Bone marrow (tissue), 2 donors: Measurements from ENCODE around the gene EIF2AK3.
"Not testable (repeated sequence)": the region's sequence is repeated elsewhere in the genome, so short reads cannot be mapped to it uniquely, and the experiment has no call there.

Experiments
- DNase-seq, 2 donors: peaks; one replicate each; lab custom pipeline; 2025; lab: John Stamatoyannopoulos, UW

The EIF2AK3 gene

DNA sequence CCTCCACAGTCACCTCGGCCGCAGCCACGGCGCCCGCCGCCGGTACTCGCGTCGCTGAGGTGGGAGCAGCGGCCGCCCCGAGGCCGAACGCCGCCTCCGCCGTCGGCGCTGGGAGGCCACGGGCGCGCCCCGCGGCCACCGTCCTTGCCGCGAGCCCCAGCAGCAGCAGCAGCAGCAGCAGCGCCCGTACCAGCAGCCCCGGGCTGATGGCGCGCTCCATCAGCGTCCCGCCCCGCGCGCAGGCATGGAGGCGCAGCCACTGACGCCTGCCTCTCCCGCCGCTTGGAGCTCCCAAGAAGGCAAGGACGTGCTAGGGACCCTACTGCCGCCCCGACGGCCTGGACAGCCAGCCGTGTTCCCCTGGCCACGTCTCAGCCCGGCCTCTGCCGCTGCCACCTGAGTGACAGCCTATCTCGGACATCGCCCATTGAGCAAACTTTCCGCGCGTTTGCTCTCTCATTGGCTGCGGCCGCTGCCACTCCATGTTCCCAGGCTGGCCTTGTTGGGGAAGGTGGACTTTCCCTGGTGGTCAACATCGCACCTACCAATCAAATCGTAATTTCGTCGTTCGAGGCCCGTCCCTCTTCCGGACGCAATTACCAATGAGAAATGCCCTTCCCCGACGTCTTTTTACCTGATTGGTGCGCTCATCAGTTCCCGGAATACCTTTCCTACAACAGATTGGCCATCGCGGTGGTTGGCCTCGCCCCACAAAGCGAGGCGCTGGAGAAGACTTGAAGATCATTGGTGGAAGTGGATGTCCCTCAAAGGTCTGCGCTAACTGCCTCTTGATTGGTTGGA, at the start of gene EIF2AK3:
EIF2AK3 (minus strand) TSS at position 410 of the 801 bp plus-strand sequence; CDS start at position 220, 190 bp downstream.
- DNase-seq = peak; percentile 88 to 99

DNA sequence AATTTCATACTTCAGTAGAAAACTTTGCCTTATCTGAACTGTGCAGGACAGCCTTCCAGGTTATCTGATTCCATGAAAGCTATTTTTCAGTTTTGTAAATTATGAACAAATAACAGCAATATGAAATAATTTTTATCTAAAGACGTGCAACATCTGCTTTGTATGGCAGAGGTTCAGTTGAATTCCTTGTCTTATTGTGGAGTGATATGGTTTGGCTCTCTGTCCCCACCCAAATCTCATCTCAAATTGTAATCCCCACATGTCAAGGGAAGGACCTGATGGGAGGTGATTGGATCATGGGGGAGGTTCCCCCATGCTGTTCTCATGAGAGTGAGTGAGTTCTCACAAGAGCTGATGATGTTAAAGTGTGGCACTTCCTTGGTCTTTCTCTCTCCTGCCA, 46.1 kb upstream of the EIF2AK3 start:
- DNase-seq = no peak

DNA sequence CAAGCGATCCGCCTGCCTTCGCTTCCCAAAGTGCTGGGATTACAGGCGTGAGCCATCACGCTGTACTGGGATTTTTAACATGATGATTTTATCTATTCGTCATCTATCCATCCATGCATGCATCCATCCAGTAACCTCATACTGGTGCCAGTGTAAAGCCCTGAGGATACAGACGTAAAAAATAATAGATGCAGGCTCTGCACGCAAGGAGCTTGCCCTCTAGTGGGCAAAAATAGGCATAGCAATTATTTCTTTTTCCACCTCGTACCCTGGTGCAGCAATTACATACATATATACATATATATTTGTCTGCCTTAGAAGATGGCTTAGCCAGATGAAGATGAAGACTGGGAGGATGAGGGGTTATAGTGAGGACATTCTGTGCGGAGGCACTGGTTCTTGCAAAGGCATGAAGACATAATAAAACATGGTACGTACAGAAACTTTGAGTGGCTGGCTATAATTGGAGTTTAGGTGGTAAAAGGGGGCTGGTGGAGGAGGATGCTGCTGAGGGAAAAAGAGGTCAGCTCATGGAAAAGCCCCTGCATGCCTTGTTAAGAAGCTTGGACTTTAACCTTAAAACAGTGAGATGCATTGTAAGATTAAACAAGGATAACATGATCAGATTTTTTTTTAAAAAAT, 44.6 kb upstream of the EIF2AK3 start:
- peak in 1 of 2 donors; percentile 8 for DNase-seq

DNA sequence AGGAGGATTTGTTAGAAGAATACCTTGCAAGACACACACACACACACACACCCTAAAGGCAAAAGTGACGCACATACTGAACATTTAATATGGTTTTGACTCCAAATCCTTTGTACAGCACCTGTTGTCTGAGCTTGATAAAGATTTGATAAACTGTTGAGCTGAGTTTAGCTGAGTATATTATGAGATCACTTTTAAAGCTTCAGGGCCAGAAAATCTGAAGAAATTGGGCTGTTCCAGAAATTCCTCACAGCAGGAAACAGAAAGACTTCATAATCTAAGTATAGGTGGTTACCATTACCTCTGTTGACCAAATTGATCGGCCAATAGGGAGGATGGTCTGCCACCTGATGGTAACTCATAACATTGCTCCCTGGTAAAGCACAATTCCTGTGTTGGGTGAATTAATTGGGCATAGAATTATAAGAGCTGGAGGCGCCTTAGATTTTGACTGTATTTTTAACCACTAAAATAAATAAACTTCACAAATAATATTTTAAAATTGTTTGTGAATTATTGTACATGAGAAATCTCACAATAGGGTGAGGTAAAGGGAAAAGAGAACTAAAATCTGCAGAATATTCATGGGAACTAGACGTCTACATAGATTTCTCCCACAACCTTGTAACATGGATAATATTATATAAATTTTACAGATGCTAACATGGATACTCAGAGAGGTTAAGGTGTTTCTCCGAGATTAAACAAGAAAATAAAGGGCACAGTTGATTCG, 42.4 kb upstream of the EIF2AK3 start:
- no peak for DNase-seq

DNA sequence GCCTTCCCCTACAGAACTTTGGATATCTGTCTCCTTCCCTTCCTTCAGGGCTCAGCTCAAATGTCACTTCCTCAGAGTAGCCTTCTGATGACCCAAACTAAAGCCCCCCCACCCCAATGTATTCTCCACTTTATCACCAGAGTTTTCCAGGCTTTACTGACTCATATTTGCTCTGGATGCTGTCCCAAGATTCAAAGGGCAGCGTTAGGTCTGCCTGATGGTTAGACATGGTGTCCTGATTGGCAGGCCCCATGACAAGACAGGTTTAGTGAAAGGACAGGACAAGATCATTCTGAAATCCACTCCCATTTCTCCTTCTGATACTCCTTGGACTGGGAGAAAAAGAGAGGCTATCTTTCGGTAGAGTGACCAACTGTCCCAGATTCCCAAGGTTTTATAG, 41.6 kb upstream of the EIF2AK3 start:
- no peak for DNase-seq

DNA sequence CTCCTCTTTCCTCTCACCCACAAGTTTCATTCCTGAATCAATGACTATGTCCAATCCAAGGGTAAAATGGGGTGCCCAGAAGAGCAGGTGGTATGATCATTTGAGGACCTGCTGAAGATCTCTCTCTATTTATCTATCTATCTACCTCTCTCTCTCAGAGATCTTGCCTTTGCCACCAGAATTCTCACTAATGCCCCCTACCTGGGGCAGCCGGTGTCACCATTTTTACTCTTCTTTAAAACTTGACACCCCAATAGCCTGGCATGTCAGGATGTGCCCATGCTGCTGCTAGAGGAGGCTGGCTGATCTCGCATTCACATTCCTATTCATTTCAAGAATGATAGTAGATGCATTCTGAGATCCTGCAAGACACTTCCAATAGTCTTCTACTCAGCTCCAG, 40.0 kb upstream of the EIF2AK3 start:
- no peak for DNase-seq

DNA sequence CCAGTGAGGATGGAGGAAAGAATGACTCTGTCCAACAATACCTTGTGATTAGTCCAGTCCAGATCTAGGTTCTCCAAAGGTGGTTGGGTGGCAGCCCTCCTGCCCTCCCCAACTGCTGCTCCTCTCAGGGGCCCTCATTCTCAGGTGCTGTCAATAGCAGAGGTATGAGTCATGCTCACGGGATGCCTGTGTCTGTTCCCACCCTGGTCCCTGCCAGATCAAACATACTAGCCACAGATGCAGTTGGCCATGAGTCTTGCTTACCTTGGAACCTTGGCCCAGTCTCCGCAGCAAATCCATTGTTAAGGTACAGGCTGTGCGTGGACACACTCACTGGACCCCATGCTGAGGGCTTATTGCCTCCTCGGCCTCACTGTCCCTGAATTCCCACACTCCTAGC, 39.3 kb upstream of the EIF2AK3 start:
- DNase-seq = no peak

DNA sequence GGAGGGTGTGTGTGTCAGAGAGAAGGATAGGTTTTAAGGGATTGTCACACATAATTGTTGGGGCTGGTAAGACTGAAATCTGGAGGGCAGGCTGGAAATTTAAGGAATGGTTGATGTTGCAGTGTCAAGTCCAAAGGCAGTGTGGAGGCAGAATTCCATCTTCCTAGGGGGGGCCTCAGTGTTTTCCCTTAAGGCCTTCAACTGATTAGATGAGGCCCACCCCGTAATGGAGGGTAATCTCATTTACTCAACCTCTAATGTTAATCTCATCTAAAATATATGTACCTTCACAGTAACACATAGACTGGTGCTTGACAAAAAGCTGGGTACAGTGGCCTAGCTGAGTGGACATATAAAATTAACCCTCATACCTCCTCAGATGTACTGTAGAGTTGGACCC, 33.4 kb upstream of the EIF2AK3 start:
- DNase-seq = no peak

DNA sequence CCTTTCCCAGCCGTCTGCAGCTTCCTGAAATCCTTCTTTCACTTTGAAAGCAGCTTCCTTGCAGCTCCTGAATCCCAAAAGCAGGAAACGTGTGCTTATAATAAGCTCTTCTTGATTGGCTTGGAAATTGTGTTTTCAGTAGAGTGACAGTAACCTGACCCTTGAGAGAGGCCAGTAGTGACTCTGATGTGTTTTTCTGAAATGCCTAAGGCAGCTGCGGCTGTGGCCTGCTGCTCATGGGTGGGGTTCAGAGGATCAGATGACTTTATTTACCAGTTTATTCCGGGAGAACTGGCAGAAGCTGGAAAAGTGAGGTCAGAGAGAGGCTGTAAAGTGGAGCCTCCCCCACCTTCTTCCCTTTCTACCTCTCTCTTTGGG, 32.3 kb upstream of the EIF2AK3 start:
- no peak for DNase-seq

DNA sequence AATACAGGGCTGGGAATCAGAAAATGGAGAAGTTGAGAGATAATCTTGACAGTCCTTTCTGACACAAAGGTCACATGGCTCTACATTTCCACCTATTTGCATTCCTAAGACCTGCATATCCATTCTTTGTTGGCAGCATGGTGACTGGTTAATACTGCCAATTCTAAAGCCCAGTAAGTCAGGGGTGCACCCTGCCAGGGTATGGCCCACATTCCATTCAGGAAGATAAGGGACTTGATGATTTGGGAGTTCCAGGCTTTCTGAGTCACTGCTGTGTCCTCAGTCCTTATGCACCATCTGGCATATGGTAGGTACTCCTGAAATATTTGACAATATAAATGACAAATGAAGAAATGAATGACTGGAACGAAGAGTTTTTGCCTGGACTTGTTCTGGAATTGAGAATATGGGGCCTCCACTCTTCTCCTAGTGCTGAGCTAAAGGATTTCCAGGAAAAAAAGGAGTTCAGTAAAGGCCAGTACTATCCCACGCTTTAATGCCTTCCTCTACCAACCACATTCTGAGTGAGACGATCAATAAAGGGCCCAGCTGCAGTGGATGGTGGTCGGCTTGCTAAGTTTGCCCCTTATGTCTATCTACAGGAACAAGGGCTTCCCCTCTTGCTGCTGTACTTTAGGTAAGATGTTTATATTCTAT, 31.7 kb upstream of the EIF2AK3 start:
- no peak for DNase-seq

DNA sequence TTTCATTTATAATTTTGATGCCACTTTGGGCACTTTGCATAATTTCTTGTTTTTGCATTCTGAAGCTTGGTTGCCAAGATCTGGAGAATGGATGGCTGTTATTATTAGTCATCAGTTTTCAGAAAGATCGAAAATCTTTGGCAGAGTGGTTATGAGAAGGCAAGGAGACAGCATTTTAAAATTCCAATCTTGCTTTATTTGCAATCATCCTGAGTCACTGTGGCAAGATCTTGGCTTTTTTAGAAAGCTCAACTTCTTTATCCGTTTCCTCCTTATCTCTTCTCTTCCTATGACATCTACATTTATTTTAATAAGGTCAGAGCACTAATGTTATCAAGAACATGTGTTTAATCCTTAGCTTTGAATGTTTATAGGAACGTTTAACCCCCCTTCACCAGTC, 31.1 kb upstream of the EIF2AK3 start:
- DNase-seq = no peak

DNA sequence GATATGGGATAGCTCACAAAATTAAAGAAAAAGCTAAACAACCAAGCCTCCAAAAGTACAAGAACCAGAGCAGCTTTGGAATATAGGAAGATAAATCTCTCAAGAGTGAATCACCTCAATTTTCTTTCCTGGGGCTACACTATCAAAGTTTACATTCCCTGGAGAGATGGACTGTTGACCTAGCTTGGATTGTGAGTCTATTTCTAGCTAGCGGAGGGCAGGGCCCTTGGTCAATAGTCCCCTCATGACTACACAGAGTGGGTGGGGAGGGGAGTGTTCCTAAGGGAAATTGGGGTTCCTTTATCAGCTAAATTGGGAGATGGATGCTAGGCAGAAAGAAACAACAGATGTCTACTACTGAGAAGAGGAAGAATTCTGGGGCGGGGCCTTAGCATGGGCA, 29.9 kb upstream of the EIF2AK3 start:
- DNase-seq = no peak

DNA sequence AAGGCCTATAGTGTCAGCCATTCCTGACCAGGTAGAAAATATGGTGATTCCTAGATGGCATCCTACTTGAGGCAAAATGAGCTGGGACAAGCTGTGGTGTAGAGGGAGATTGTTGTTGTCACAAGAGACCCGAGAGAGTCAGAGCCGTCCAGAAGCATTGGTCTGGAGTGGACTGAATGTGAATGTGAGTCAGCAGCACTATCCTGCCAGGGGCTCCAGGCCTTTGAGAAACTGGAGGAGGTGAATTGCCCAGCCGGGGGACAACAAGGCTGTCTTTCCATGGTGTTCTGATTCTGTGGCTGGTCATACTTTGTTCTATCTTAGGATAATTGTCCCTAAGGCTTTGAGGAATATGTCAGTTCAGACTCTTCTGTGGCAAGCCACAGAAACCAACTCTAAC, 29.4 kb upstream of the EIF2AK3 start:
- DNase-seq = no peak

DNA sequence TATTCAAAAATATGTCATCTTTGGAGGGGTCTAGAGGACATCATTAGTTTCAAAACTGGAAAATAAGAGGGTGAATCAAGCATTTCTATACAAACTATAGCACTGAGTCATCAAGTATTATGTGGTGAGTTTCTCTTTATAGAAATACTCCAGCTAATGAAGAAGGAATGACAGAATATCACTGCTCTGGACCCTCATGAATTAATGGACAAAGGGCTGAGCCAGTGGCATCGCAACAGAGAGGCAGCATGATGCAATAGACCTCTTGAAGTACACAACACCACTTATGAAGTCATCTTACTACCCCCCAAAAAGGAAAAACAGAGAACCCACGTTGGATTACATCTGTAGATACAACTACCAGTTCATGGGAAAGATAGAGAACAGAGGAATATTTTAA, 27.4 kb upstream of the EIF2AK3 start:
- DNase-seq = no peak

DNA sequence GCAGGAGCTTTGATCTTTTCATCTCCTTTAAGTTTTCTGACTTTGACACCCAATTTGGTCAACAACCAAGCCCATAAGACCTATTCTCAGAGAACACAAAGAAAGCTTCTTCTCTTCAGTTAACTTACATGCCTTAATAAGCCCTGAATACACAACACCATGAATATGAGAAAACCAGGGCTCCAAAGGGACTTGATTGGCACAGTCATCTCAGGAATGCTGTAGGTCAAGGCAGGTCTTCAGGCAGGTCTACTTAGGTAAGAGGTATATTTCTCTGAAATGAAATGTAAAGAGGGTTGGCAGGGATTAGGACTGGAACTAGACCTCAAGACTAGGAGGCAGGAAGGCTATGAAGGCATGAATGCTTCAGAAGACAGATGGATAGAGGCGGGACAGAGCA, 24.4 kb upstream of the EIF2AK3 start:
- DNase-seq = no peak

DNA sequence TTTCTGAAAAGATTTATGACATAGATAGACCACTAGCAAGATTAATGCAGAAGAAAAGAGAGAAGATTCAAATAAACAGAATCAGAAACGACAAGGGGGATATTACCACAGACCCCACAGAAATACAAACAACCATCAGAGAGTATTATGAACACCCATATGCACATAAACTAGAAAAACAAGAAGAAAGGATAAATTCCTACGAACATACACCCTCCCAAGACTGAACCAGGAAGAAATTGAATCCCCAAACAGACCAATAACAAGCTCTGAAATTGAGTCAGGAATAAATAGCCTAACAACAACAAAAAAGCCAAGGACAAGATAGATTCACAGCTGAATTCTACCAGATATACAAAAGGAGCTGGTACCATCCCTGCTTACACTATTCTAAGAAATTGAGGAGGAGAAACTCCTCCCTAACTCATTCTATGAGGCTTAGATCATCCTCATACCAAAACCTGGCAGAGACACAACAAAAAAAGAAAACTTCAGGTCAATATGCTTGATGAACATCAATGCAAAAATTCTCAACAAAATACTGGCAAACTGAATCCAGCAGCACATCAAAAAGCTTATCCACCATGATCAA, 18.1 kb upstream of the EIF2AK3 start:
- DNase-seq = not testable (repeated sequence)

DNA sequence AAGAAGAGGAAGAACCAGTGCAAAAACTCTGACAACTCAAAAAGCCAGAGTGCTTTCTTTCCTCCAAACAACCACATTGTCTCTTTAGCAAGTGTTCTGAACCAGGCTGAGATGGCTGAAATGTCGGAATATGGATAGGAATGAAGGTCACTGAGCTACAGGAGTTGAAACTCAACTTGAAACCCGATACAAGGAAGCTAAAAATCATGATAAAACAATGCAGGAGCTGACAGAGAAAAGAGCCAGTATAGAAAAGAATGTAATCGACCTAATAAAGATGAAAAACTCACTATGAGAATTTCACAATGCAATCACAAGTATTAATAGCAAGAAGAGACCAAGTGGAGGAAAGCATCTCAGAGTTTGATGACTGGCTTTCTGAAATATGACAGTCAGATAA, 15.0 kb upstream of the EIF2AK3 start:
- no peak for DNase-seq

DNA sequence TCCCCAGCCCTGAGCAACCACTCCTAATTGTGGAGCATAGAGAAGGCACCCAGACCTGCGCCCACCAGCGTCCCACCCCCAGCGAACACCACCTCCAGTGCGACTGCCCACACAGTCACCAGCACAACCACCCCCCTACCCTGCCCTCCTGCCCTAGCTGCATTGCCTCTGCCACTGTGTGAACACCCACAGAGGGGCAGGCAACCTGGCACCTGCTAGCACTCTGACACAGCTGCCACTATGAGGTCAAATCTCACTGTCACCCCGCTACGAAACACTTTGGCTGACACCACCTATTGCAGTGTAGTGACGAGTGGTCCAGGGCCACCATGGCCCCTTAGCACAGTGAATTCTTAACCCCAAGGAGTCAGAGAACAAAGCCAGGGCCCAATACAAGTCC, 14.1 kb upstream of the EIF2AK3 start:
- DNase-seq = no peak

DNA sequence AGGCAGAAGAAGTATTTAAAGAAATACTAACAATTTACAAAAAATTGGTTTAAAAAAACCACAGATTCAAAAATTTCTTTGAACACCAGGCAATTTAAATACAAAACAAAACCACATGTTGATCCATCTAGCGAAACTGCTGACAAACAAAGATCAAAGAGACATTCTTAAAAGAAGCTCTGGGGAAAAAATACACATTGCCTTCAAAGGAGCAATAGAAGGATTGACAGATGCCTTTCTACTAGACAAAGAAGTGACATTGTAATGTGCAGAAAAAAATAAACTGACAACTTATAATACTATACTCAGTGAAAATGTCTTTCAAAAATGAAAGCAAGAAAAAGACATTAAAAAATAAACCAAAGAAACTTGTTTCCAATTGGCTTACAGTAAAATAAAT, 12.6 kb upstream of the EIF2AK3 start:
- DNase-seq = no peak

DNA sequence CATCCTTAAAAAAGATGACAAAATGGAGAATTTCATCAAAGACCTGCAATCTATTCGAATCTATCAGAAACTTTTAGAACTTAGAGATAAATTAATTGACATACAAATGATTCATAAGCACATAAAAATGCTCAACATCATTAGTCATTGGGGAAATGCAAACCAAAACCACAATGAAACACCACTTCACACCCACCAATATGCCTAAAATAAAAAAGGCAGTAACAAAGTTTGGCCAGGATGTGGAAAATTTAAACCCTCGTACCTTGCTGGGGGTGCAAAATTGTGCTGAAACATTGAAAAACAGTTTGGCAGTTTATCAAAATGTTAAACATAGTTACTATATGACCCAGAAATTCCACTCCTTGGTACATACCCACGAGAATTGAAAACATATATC, 11.5 kb upstream of the EIF2AK3 start:
- no peak for DNase-seq

DNA sequence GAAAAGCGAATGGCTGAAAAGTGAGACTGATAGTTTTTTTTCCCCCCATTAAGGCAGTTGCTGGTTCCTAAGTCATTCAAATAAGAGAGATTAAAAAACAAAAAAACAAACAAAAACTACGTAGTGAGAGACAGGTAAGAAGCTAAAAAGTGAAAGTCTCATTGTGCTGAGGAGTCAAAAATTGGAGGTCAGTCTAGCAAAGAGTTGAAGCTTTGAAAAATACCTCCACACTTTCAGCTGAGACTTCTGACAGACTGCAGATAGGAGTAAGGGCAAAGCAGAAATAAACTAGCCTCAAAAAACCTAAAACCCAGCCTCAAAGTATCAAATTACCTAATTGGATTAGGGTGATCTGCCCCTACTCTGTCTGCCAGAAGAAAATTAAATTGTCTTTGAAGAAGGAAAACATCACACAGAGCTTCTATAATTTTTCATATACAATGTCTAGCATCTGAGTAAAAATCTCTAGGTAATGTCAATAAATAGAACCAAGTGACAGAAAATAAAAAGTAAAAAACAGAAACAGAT, 10.9 kb upstream of the EIF2AK3 start:
- no peak for DNase-seq

DNA sequence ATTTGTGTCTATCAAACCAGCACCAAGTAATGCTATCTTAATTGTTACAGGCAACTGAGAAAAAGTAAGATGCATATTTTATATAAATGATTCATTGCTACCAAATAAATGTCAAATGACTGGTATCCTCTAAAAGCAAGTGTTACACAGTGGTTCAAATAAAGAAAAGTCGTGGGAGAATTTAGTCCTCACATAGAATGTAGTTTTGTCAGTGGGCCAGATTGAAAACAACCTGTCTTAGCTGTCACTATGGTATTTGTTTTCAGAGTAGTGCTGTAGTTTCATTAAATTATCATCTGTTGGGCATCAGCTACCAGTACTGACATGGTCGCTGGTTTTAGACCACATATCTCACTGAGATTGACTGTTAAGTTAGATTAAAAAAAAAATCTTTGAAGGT, 10.2 kb upstream of the EIF2AK3 start:
- DNase-seq = no peak
